Smooth muscle cell of the brain vasculature (primary cell): Measurements from ENCODE around the gene ZC3H12C.

Experiments
- DNase-seq: peaks from one replicate; pipeline ENCODE4 v3.0.0-alpha.2; 2012; ENCODE audit warnings: low read depth, low spot score

ZC3H12C gene

GRCh38 chr11:110217223-110217877 is 124.2 kb downstream of the ZC3H12C start:
- DNase-seq: no peak

DNA sequence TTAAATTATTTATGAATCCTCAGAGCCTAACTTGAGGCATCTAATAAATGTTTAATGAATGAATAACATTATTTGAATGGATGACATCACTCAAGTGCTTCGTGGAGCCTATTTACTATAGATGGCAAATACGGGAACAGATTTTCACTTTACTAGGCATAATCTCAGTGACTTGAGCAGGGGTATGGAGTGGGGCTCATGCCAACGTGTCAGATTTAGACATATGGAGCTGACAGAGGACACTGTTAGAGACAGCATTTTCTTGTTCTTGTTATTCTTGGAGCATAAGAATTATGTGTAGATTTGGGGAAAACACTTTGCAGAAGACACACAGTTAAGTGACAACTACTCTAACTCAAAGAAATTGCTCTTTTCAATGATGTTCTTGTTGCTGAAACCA is 124.7 kb downstream of the ZC3H12C start:
- DNase-seq: no peak

GRCh38 chr11:110219006-110219785 is 126.0 kb downstream of the ZC3H12C start:
- no peak for DNase-seq
